ENCODE data around the gene CDHR2. TPM values are rescaled to one million over a fixed set of nuclear protein-coding genes. Genes with fewer than 3 reads are reported as not detected.

Gene CDHR2
- total RNA-seq, 1 experiment from 2014 or later, result 0.10 TPM

DNA sequence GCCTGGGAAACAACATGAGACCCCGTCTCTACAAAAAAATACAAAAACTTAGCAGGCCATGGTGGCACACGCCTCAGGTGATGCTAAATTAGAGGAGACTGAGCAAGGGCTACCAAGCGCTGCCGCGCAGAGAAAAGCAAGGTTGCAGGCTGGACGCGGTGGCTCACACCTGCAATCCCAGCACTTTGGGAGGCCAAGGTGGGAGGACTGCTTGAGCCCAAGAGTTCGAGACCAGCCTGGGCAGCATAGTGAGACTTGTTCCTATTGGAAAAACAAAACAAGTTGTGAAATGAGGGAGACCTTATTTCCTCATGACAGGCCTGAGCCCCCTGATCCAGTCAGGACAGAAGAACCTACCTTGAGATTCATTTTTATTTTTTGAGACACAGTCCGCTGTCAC is 23.5 kb upstream of the CDHR2 start:
- intact Hi-C loops (cut with micrococcal nuclease), result no loop called here
- no peak overlapping the region for H3K9ac ChIP-seq (ENCODE audit: low read length)
- no peaks in the 10 kb centered on the region for H3K9me2 ChIP-seq (ENCODE audit: insufficient read depth)
- ChIA-PET POLR2A (interaction anchor here (2.0 kb wide), 1 partner anchor 12 kb away, joined by 5 read pairs; the partner anchor contains the start of gene RNF44), RAD21 (ENCODE audit: low non-redundant PET in 1 of 2, low total read pairs in 2 of 2, uncharacterized antibody in 2 of 2, unreplicated experiment in 2 of 2) (no interaction called here), CTCF (no interaction called here)
- DNase-seq (ENCODE audit: low read depth, low spot score) (no peak), ATAC-seq (no peak)
- H3K4me1 ChIP-seq (ENCODE audit: control insufficient read depth in 1 of 2, insufficient read depth in 2 of 2, low read length in 2 of 2), result no peaks in the 10 kb centered on the region
- H4K20me1 ChIP-seq (ENCODE audit: insufficient read depth), result no peaks in the 10 kb centered on the region
- H3K36me3 ChIP-seq (ENCODE audit: control insufficient read depth in 1 of 2, insufficient read depth in 2 of 2, low read length in 2 of 2), result peaks cover 3 to 18% of the 10 kb centered on the region in 2 experiments; a peak in 2 of 4 replicates
- no TSS peak for BruUV-seq (replicated peaks)
- TF ChIP-seq EZH2 (IDR thresholded peaks at IDR 0.05), result no peak
- no peak for TF ChIP-seq JUND (IDR thresholded peaks at IDR 0.05)
- TF ChIP-seq, protein P1, sequence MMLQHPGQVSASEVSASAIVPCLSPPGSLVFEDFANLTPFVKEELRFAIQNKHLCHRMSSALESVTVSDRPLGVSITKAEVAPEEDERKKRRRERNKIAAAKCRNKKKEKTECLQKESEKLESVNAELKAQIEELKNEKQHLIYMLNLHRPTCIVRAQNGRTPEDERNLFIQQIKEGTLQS (IDR thresholded peaks at IDR 0.05), result no peak
- TF ChIP-seq, protein P2, sequence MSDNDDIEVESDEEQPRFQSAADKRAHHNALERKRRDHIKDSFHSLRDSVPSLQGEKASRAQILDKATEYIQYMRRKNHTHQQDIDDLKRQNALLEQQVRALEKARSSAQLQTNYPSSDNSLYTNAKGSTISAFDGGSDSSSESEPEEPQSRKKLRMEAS (IDR thresholded peaks at IDR 0.05), result no peak
- no peak for TF ChIP-seq ZNF274 (IDR thresholded peaks at IDR 0.05; ENCODE audit: low read depth, low read length)
- TF ChIP-seq, protein P3, sequence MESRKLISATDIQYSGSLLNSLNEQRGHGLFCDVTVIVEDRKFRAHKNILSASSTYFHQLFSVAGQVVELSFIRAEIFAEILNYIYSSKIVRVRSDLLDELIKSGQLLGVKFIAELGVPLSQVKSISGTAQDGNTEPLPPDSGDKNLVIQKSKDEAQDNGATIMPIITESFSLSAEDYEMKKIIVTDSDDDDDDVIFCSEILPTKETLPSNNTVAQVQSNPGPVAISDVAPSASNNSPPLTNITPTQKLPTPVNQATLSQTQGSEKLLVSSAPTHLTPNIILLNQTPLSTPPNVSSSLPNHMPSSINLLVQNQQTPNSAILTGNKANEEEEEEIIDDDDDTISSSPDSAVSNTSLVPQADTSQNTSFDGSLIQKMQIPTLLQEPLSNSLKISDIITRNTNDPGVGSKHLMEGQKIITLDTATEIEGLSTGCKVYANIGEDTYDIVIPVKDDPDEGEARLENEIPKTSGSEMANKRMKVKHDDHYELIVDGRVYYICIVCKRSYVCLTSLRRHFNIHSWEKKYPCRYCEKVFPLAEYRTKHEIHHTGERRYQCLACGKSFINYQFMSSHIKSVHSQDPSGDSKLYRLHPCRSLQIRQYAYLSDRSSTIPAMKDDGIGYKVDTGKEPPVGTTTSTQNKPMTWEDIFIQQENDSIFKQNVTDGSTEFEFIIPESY (IDR thresholded peaks at IDR 0.05; ENCODE audit: extremely low read depth, insufficient replicate concordance, low read length), result no peak
- TF ChIP-seq YY1 (IDR thresholded peaks at IDR 0.05; ENCODE audit: extremely low read depth, insufficient replicate concordance, low read depth, low read length), result no peak
- no peak for TF ChIP-seq EGR1 (IDR thresholded peaks at IDR 0.05; ENCODE audit: low read depth)
- no peak for TF ChIP-seq CBX3 (IDR thresholded peaks at IDR 0.05; ENCODE audit: low read depth)
- H3K9me3 ChIP-seq (ENCODE audit: control insufficient read depth in 1 of 2, insufficient read depth in 1 of 2, low read depth in 1 of 2, low read length in 2 of 2), result no peaks in the 10 kb centered on the region
- H3K27ac ChIP-seq (ENCODE audit: low read depth, low read length), result no peak overlapping the region
- no peaks in the 10 kb centered on the region for H3K27me3 ChIP-seq (ENCODE audit: insufficient read depth, low read length)
- no peak overlapping the region for H3K4me2 ChIP-seq (ENCODE audit: low read length)
- no peak overlapping the region for H3K4me3 ChIP-seq (replicated peaks in 1 of 2; ENCODE audit: low read depth in 1 of 2, low read length in 2 of 2)
- H2AFZ ChIP-seq (ENCODE audit: low read depth, low read length, poor library complexity, severe bottlenecking), result no peak overlapping the region
- no peaks in the 10 kb centered on the region for H3K79me2 ChIP-seq (ENCODE audit: insufficient read depth, low read length)

Data from HCT116 (cell line).